K562 (cell line): Measurements from ENCODE around the gene TCAP. TPM values are rescaled to one million over a fixed set of nuclear protein-coding genes. Genes with fewer than 3 reads are reported as not detected.
A peak's percentile ranks its signal among the peaks of the same experiment; 100 is the strongest.

Experiments
- BCOR ChIP-seq: fragments of 450-650 bp; IDR thresholded peaks from 2 replicates; pipeline ENCODE4 v1.6.1; 2016
- BMI1 ChIP-seq: fragments of 150-350 bp; IDR thresholded peaks from 2 replicates; pipeline ENCODE4 v1.6.1; 2014; ENCODE audit warnings: low read length
- BRF2 ChIP-seq: IDR thresholded peaks from 3 replicates; pipeline ENCODE4 v1.6.1; 2011; ENCODE audit warnings: borderline replicate concordance, mild to moderate bottlenecking; ENCODE audit not compliant: insufficient read length, insufficient read depth
- ESRRA ChIP-seq: fragments of 450-650 bp; IDR thresholded peaks from 2 replicates; pipeline ENCODE4 v1.6.1; 2014; ENCODE audit warnings: low read depth, mild to moderate bottlenecking, moderate library complexity, borderline replicate concordance
- HDGF ChIP-seq: fragments of 450-650 bp; IDR thresholded peaks from 2 replicates; pipeline ENCODE4 v1.6.1; 2016
- KLF16 ChIP-seq: IDR thresholded peaks from 2 replicates; pipeline ENCODE4 v1.6.1; 2016; ENCODE audit warnings: antibody characterized with exemption
- MBD2 ChIP-seq: sonication (generic); IDR thresholded peaks from 2 replicates; pipeline ENCODE4 v1.6.1; 2016; ENCODE audit warnings: low read depth, borderline replicate concordance
- NFIC ChIP-seq: fragments of 450-650 bp; IDR thresholded peaks from 2 replicates; pipeline ENCODE4 v1.6.1; 2017; ENCODE audit warnings: mild to moderate bottlenecking, inconsistent platforms
- PHF8 ChIP-seq: fragments of 200-600 bp; sonication (generic); IDR thresholded peaks from 2 replicates; pipeline ENCODE4 v1.6.1; 2012; ENCODE audit warnings: mixed run types, mild to moderate bottlenecking, inconsistent platforms, low read length, moderate library complexity, borderline replicate concordance
- POLR2G ChIP-seq: fragments of 200-400 bp; formaldehyde crosslinking; IDR thresholded peaks from 2 replicates; pipeline ENCODE4 v1.6.1; 2017; ENCODE audit warnings: low read depth, mild to moderate bottlenecking, antibody characterized with exemption, low read length, moderate library complexity
- RFX1 ChIP-seq: fragments of 450-650 bp; IDR thresholded peaks from 2 replicates; pipeline ENCODE4 v1.6.1; 2016; ENCODE audit warnings: mild to moderate bottlenecking, moderate library complexity
- SMARCA4 ChIP-seq: fragments of 450-650 bp; IDR thresholded peaks from 2 replicates; pipeline ENCODE4 v1.6.1; 2016
- SMARCC2 ChIP-seq: fragments of 450-650 bp; IDR thresholded peaks from 2 replicates; pipeline ENCODE4 v1.6.1; 2017; ENCODE audit warnings: antibody characterized with exemption, moderate library complexity, mild to moderate bottlenecking, low read depth
- SMC3 ChIP-seq: conservative IDR thresholded peaks from 2 replicates; pipeline ENCODE4 v1.6.1; 2011; ENCODE audit warnings: low read depth, low read length, improper control_type of control experiment; ENCODE audit not compliant: insufficient read depth
- SRSF9 ChIP-seq: fragments of 200-400 bp; formaldehyde crosslinking; IDR thresholded peaks from 2 replicates; pipeline ENCODE4 v1.6.1; 2017; ENCODE audit warnings: low read depth, low read length, borderline replicate concordance
- TOE1 ChIP-seq, 2 experiments: fragments of 450-650 bp in 1 of 2; sonication (generic) in 1 of 2; formaldehyde crosslinking in 1 of 2; IDR thresholded peaks; 2 replicates each; pipeline versions ENCODE4 v1.7.1 to v1.8.0; 2016 to 2022; ENCODE audit warnings: borderline replicate concordance in 2 of 2, mild to moderate bottlenecking in 2 of 2, antibody characterized with exemption in 1 of 2, inconsistent platforms in 1 of 2, low read depth in 1 of 2, missing genetic modification reagents in 1 of 2, moderate library complexity in 1 of 2
- ZBTB7A ChIP-seq: IDR thresholded peaks from 2 replicates; pipeline ENCODE4 v1.6.1; 2011; ENCODE audit warnings: low read depth, mild to moderate bottlenecking, low read length, moderate library complexity, borderline replicate concordance; ENCODE audit not compliant: control insufficient read depth
- ZNF165 ChIP-seq: fragments of 250-450 bp; sonication (Bioruptor Pico); IDR thresholded peaks from 2 replicates; pipeline ENCODE4 v1.4.0; 2020; ENCODE audit warnings: borderline replicate concordance
- ZNF24 ChIP-seq: fragments of 450-650 bp; IDR thresholded peaks from 2 replicates; pipeline ENCODE4 v1.6.1; 2016
- ZNF263 ChIP-seq: sonication (generic); formaldehyde crosslinking; IDR thresholded peaks from 2 replicates; pipeline ENCODE4 v1.8.0; 2022; ENCODE audit warnings: mild to moderate bottlenecking, missing genetic modification reagents, borderline replicate concordance
- ZNF583 ChIP-seq: fragments of 250-450 bp; sonication (Bioruptor Pico); IDR thresholded peaks from 2 replicates; pipeline ENCODE4 v1.4.0; 2020
- ZNF740 ChIP-seq, 3 experiments: fragments of 200-800 bp in 1 of 3; sonication (Bioruptor generic) in 1 of 3; sonication (generic) in 1 of 3; formaldehyde crosslinking in 1 of 3; IDR thresholded peaks; 2 replicates each; pipeline versions ENCODE4 v1.6.1 to v1.8.0; 2016 to 2022; ENCODE audit warnings: mild to moderate bottlenecking in 2 of 3, missing compliant biosample characterization in 2 of 3, missing genetic modification characterization in 2 of 3, missing genetic modification reagents in 1 of 3
- polyA plus RNA-seq, 8 experiments: library from polyadenylated mRNA; depleted of rRNA in 4 of 8; stranded (reverse) in 5 of 8; unstranded in 3 of 8; fragments of >200 nt; fragmentation: Nextera tagmentation in 2 of 8; fragmentation: Illumina TruSeq in 1 of 8; extraction: Ambion mirVana in 2 of 8; extraction: Trizol in 1 of 8; gene quantifications; 2 replicates each; pipeline versions ENCODE4 v1.2.1 to v1.2.3, GENCODE V29; 2011 to 2014; ENCODE audit warnings: inconsistent platforms in 1 of 8, missing spikeins in 1 of 8
- total RNA-seq, 7 experiments: library from RNA; depleted of rRNA in 6 of 7; stranded (reverse); fragments of >200 nt in 6 of 7; fragmentation: Illumina TruSeq in 2 of 7; extraction: Trizol in 2 of 7; gene quantifications; 2 replicates each; pipeline versions ENCODE4 v1.2.1 to v1.2.3, GENCODE V29; 2011 to 2021; ENCODE audit warnings: low replicate concordance in 1 of 7
- TF ChIP-seq, protein P1 (sequence below), 3 experiments: IDR thresholded peaks in 2 of 3; conservative IDR thresholded peaks in 1 of 3; 2 replicates each; pipeline ENCODE4 v1.5.1; 2011 to 2012; ENCODE audit warnings: low read length in 3 of 3, mild to moderate bottlenecking in 3 of 3, control low read depth in 2 of 3, improper control_type of control experiment in 1 of 3, inconsistent platforms in 1 of 3, low read depth in 1 of 3, mixed read lengths in 1 of 3, moderate library complexity in 1 of 3; ENCODE audit not compliant: insufficient read depth in 2 of 3
- TF ChIP-seq, protein P2 (sequence below): sonication (generic); formaldehyde crosslinking; IDR thresholded peaks from 2 replicates; pipeline ENCODE4 v1.8.1; 2023; ENCODE audit warnings: mild to moderate bottlenecking, missing genetic modification reagents

The TCAP gene
- total and polyA plus RNA-seq, 9 of the 15 experiments (the other 6 are each of a cell fraction or from before 2014, with no cell fraction given), result 0.33 to 1.4 (median 0.82) TPM; not detected in 2

GRCh38 chr17:39653662-39654331 is 11.4 kb upstream of the TCAP start (continued):
- no peak for TF ChIP-seq TOE1 (IDR thresholded peaks at IDR 0.05; ENCODE audit: borderline replicate concordance)
- TF ChIP-seq TOE1 (CRISPR knock-in tag; IDR thresholded peaks at IDR 0.05; ENCODE audit: borderline replicate concordance, low read depth), result no peak
- peak; percentile 46; the same call in 1 of the 2 replicates for TF ChIP-seq SMARCC2
- no peak for TF ChIP-seq MBD2
- 0 out of 2 replicates have a peak, but pooled peaks have one; percentile 17 for TF ChIP-seq NFIC
- no peak for TF ChIP-seq BRF2
- peak; percentile 35; the same call in 1 of the 2 replicates for TF ChIP-seq ZBTB7A
- TF ChIP-seq ZNF24, result peak; percentile 95
- TF ChIP-seq, protein P1, sequence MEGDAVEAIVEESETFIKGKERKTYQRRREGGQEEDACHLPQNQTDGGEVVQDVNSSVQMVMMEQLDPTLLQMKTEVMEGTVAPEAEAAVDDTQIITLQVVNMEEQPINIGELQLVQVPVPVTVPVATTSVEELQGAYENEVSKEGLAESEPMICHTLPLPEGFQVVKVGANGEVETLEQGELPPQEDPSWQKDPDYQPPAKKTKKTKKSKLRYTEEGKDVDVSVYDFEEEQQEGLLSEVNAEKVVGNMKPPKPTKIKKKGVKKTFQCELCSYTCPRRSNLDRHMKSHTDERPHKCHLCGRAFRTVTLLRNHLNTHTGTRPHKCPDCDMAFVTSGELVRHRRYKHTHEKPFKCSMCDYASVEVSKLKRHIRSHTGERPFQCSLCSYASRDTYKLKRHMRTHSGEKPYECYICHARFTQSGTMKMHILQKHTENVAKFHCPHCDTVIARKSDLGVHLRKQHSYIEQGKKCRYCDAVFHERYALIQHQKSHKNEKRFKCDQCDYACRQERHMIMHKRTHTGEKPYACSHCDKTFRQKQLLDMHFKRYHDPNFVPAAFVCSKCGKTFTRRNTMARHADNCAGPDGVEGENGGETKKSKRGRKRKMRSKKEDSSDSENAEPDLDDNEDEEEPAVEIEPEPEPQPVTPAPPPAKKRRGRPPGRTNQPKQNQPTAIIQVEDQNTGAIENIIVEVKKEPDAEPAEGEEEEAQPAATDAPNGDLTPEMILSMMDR (IDR thresholded peaks at IDR 0.05 in 2 of 3, conservative IDR thresholded peaks at IDR 0.05 in 1 of 3; ENCODE audit: insufficient read depth in 2 of 3, low read depth in 1 of 3, low read length in 3 of 3), result peak; percentile 90 to 96 (median 91)
- 0 out of 2 replicates have a peak, but pooled peaks have one; percentile 36 for TF ChIP-seq SMC3
- TF ChIP-seq ZNF165, result no peak
- no peak for TF ChIP-seq PHF8
- no peak for TF ChIP-seq POLR2G
- 0 out of 2 replicates have a peak, but pooled peaks have one; percentile 29 for TF ChIP-seq ZNF583 (CRISPR knock-in tag)
- TF ChIP-seq SRSF9, result no peak
- peak; percentile 31; the same call in 1 of the 2 replicates for TF ChIP-seq HDGF
- peak; percentile 68 for TF ChIP-seq SMARCA4
- TF ChIP-seq KLF16, result peak; percentile 72
- no peak for TF ChIP-seq ZNF740 (CRISPR knock-in tag; IDR thresholded peaks at IDR 0.05)
- TF ChIP-seq ZNF740 (tag; IDR thresholded peaks at IDR 0.05), result no peak
- no peak for TF ChIP-seq BMI1
- TF ChIP-seq BCOR, result peak; percentile 84
- peak; percentile 38; the same call in 1 of the 2 replicates for TF ChIP-seq ZNF263 (CRISPR knock-in tag)
- no peak for TF ChIP-seq RFX1
- TF ChIP-seq, protein P2, sequence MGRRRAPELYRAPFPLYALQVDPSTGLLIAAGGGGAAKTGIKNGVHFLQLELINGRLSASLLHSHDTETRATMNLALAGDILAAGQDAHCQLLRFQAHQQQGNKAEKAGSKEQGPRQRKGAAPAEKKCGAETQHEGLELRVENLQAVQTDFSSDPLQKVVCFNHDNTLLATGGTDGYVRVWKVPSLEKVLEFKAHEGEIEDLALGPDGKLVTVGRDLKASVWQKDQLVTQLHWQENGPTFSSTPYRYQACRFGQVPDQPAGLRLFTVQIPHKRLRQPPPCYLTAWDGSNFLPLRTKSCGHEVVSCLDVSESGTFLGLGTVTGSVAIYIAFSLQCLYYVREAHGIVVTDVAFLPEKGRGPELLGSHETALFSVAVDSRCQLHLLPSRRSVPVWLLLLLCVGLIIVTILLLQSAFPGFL (CRISPR knock-in tag), result no peak
- peak; percentile 56 for TF ChIP-seq ESRRA
